D341Med (cell line): ENCODE data around the gene BAHCC1.

Source experiments
- DNase-seq: peaks from one replicate; pipeline ENCODE4 v3.0.0; 2012; ENCODE audit warnings: low spot score

Gene BAHCC1

GRCh38 chr17:81461607-81462500 lies 66.6 kb downstream of the BAHCC1 start:
- DNase-seq: no peak

- no peak for DNase-seq
Measured at GRCh38 chr17:81462506-81463125, 67.4 kb downstream of the BAHCC1 start.

- no peak for DNase-seq
Measured at GRCh38 chr17:81463506-81463905, 68.2 kb downstream of the BAHCC1 start.

- no peak for DNase-seq
Measured at GRCh38 chr17:81464586-81464985, 69.3 kb downstream of the BAHCC1 start.

- no peak for DNase-seq
Measured at GRCh38 chr17:81465910-81466309, 70.7 kb downstream of the BAHCC1 start.

- no peak for DNase-seq
Measured at GRCh38 chr17:81466564-81467472, 71.6 kb downstream of the BAHCC1 start.

GRCh38 chr17:81468111-81468769 lies 73.0 kb downstream of the BAHCC1 start:
- DNase-seq: no peak

- DNase-seq: no peak
Measured at GRCh38 chr17:81468770-81469121, 73.5 kb downstream of the BAHCC1 start.

GRCh38 chr17:81469266-81469665 lies 74.0 kb downstream of the BAHCC1 start:
- no peak for DNase-seq

- DNase-seq: no peak
Measured at GRCh38 chr17:81470270-81470943, 75.2 kb downstream of the BAHCC1 start.

GRCh38 chr17:81470944-81471817 lies 75.9 kb downstream of the BAHCC1 start:
- no peak for DNase-seq

- peak; percentile 70 for DNase-seq
Measured at GRCh38 chr17:81471818-81472456, 76.7 kb downstream of the BAHCC1 start.

- DNase-seq: no peak
Measured at GRCh38 chr17:81473019-81473418, 77.8 kb downstream of the BAHCC1 start.

- no peak for DNase-seq
Measured at GRCh38 chr17:81474958-81475357, 79.7 kb downstream of the BAHCC1 start.

- DNase-seq: no peak
Measured at GRCh38 chr17:81476097-81476496, 80.8 kb downstream of the BAHCC1 start.

GRCh38 chr17:81476635-81477034 lies 81.4 kb downstream of the BAHCC1 start:
- no peak for DNase-seq

GRCh38 chr17:81477173-81477572 lies 81.9 kb downstream of the BAHCC1 start:
- DNase-seq: no peak

GRCh38 chr17:81478119-81478518 lies 82.9 kb downstream of the BAHCC1 start:
- DNase-seq: no peak

- DNase-seq: no peak
Measured at GRCh38 chr17:81479175-81480071, 84.2 kb downstream of the BAHCC1 start.
